Natural killer cell (primary cell): Measurements from ENCODE around the gene NKAPD1. TPM values are rescaled to one million over a fixed set of nuclear protein-coding genes. Genes with fewer than 3 reads are reported as not detected.

Experiments
- ATAC-seq, 3 donors: fragments of 150-1000 bp in 2 of 3; fragments of 200-7000 bp in 1 of 3; cut with Tn5 transposase; 1 replicate in 1 of 3; 2 replicates in 2 of 3; pipeline ENCODE4 v1.10.0; 2021; ENCODE audit warnings: mild to moderate bottlenecking in 2 of 3, moderate library complexity in 2 of 3
- DNase-seq, 2 donors: peaks; one replicate each; pipeline versions ENCODE4 v3.0.0 to v3.0.0-alpha.2; 2013 to 2021; ENCODE audit warnings: mixed read lengths in 1 of 2
- H3K27ac ChIP-seq: one replicate; pipeline ENCODE4 v1.5.1; 2013; ENCODE audit warnings: mild to moderate bottlenecking, low read length
- H3K27me3 ChIP-seq: one replicate; pipeline ENCODE4 v1.6.1; 2013; ENCODE audit warnings: low read length; ENCODE audit not compliant: control insufficient read depth, insufficient read depth
- H3K36me3 ChIP-seq: one replicate; pipeline ENCODE4 v1.6.1; 2013; ENCODE audit warnings: low read length; ENCODE audit not compliant: control insufficient read depth, insufficient read depth
- H3K4me1 ChIP-seq: one replicate; pipeline ENCODE4 v1.6.1; 2013; ENCODE audit warnings: low read length; ENCODE audit not compliant: control insufficient read depth, insufficient read depth
- H3K4me3 ChIP-seq: one replicate; pipeline ENCODE4 v1.5.1; 2013; ENCODE audit warnings: low read length
- H3K9me3 ChIP-seq: one replicate; pipeline ENCODE4 v1.6.1; 2013; ENCODE audit warnings: low read length; ENCODE audit not compliant: control insufficient read depth, insufficient read depth
- H3K27ac Mint-ChIP-seq, 2 donors: one replicate each; pipeline ENCODE4 v1.8.0; 2022; ENCODE audit warnings: mild to moderate bottlenecking in 2 of 2, mixed read lengths in 2 of 2, moderate library complexity in 1 of 2
- H3K27me3 Mint-ChIP-seq, 2 donors: one replicate each; pipeline ENCODE4 v1.8.0; 2022; ENCODE audit warnings: low read depth in 2 of 2, mixed read lengths in 2 of 2
- H3K36me3 Mint-ChIP-seq: one replicate; pipeline ENCODE4 v1.8.0; 2022; ENCODE audit warnings: mixed read lengths
- H3K4me1 Mint-ChIP-seq, 2 donors: one replicate each; pipeline ENCODE4 v1.8.0; 2022; ENCODE audit warnings: mixed read lengths in 2 of 2
- H3K4me3 Mint-ChIP-seq: one replicate; pipeline ENCODE4 v1.8.0; 2022; ENCODE audit warnings: mild to moderate bottlenecking, moderate library complexity, mixed read lengths
- H3K9me3 Mint-ChIP-seq, 2 donors: one replicate each; pipeline ENCODE4 v1.8.0; 2022; ENCODE audit warnings: mixed read lengths in 2 of 2
- WGBS: methylation state at CpG from one replicate; pipeline ENCODE4 v1.1.7; 2013; ENCODE audit warnings: missing lambda C conversion rate; ENCODE audit not compliant: insufficient coverage; 5-methylcytosine and 5-hydroxymethylcytosine counted together
- intact Hi-C: fragments of 100-400 bp; cut with micrococcal nuclease; formaldehyde crosslinking; loops from one replicate; pipeline ENCODE4 v1.14.2; 2022
- total RNA-seq, 4 donors: library from RNA; stranded (reverse); fragments of 120-200 nt in 1 of 4; gene quantifications; one replicate each; pipeline versions ENCODE4 v1.2.3 to v1.2.4, GENCODE V29; 2013 to 2022
- TF ChIP-seq, protein P1 (sequence below): fragments of 200-600 bp; IDR thresholded peaks from one replicate; pipeline ENCODE4 v1.8.0; 2022; ENCODE audit warnings: antibody characterized with exemption

Gene NKAPD1
- total RNA-seq, 3 donors from 2014 or later (not counting 1 experiment from before 2014, with no cell fraction given) = 12.6 to 14.9 (median 13.3) TPM

DNA sequence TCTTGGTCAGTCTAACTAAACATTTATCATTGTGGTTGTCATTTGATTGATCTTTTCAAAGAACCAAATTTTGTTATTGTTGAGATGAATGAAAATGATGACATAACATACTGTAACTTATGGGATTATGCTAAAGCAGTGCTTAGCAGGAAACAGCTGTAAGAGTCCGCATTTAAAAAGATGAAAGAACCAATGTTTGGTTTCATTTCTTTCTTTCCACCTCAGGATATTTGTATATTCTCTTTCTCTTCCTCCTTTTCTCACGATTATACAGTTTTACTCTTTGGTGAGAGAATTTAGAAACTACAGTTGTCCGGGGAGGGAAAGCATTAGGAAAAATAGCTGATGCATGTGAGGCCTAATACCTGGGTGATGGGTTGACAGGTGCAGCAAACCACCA, 23.4 kb upstream of the NKAPD1 start:
- intact Hi-C loops = no loop called here

DNA sequence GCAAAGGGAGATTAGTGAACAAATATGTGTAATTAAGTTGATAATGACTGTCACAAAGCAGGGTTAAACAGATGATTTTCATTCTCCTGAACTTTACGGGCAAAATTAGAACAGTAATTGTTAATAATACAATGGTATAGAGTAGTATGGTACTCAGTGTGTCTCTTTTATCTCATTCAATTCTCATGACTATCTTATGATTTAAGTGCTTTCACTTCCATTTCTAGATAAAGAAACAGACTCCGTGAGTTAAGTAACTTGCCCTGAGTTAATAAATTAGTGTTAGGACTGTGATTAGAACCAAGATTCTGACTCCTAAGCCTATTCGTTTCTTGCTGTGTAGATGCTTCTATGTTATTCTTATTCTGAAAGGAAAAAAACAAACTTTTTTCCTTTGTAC, 22.3 kb upstream of the NKAPD1 start:
- Mint-ChIP-seq H3K27ac (no peak overlapping the region), H3K27me3 (no peaks in the 10 kb centered on the region), H3K4me3 (no peak overlapping the region), H3K9me3 (no peaks in the 10 kb centered on the region), H3K36me3 (peaks cover 10% of the 10 kb centered on the region), H3K4me1 (peaks cover 0 to 5% of the 10 kb centered on the region in 2 donors)
- ATAC-seq (no peak), DNase-seq (no peak)
- Histone ChIP-seq H3K27me3 (no peaks in the 10 kb centered on the region), H3K9me3 (no peaks in the 10 kb centered on the region), H3K4me3 (no peak overlapping the region), H3K4me1 (no peaks in the 10 kb centered on the region), H3K36me3 (peaks cover 39% of the 10 kb centered on the region), H3K27ac (no peak overlapping the region)
- intact Hi-C loops = no loop called here
- TF ChIP-seq, protein P1, sequence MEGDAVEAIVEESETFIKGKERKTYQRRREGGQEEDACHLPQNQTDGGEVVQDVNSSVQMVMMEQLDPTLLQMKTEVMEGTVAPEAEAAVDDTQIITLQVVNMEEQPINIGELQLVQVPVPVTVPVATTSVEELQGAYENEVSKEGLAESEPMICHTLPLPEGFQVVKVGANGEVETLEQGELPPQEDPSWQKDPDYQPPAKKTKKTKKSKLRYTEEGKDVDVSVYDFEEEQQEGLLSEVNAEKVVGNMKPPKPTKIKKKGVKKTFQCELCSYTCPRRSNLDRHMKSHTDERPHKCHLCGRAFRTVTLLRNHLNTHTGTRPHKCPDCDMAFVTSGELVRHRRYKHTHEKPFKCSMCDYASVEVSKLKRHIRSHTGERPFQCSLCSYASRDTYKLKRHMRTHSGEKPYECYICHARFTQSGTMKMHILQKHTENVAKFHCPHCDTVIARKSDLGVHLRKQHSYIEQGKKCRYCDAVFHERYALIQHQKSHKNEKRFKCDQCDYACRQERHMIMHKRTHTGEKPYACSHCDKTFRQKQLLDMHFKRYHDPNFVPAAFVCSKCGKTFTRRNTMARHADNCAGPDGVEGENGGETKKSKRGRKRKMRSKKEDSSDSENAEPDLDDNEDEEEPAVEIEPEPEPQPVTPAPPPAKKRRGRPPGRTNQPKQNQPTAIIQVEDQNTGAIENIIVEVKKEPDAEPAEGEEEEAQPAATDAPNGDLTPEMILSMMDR = no peak
- 92% methylated on average over 2 of the region's 3 CpGs for WGBS

More for the DNA sequence above, 23.4 kb upstream of the NKAPD1 start:
- no peaks in the 10 kb centered on the region for H3K4me1 ChIP-seq
- TF ChIP-seq, protein P1 = no peak
- peaks cover 43% of the 10 kb centered on the region for H3K36me3 ChIP-seq
- no peaks in the 10 kb centered on the region for H3K9me3 ChIP-seq
- Mint-ChIP-seq H3K9me3 (no peaks in the 10 kb centered on the region), H3K27me3 (no peaks in the 10 kb centered on the region), H3K27ac (no peak overlapping the region), H3K4me1 (peaks cover 0 to 5% of the 10 kb centered on the region in 2 donors), H3K4me3 (no peak overlapping the region), H3K36me3 (peaks cover 10% of the 10 kb centered on the region)
- ATAC-seq (no peak), DNase-seq (no peak)
- no peaks in the 10 kb centered on the region for H3K27me3 ChIP-seq
- WGBS = 100% methylated on average over 1 of the region's 3 CpGs
- H3K4me3 ChIP-seq = no peak overlapping the region
- no peak overlapping the region for H3K27ac ChIP-seq

GRCh38 chr11:112057170-112057569, 16.9 kb upstream of the NKAPD1 start:
- H3K4me3 Mint-ChIP-seq = no peak overlapping the region
- H3K36me3 Mint-ChIP-seq = peaks cover under 1% of the 10 kb centered on the region
- Histone ChIP-seq H3K4me3 (no peak overlapping the region), H3K9me3 (no peaks in the 10 kb centered on the region), H3K4me1 (no peaks in the 10 kb centered on the region), H3K27ac (no peak overlapping the region), H3K36me3 (peaks cover 27% of the 10 kb centered on the region), H3K27me3 (no peaks in the 10 kb centered on the region)
- WGBS = 71% methylated on average over 4 of the region's 4 CpGs
- no peaks in the 10 kb centered on the region for H3K4me1 Mint-ChIP-seq
- H3K9me3 Mint-ChIP-seq = no peaks in the 10 kb centered on the region
- TF ChIP-seq, protein P1 = no peak
- intact Hi-C loops = no loop called here
- no peak for ATAC-seq
- H3K27ac Mint-ChIP-seq = no peak overlapping the region
- no peak for DNase-seq
- H3K27me3 Mint-ChIP-seq = no peaks in the 10 kb centered on the region

- H3K9me3 Mint-ChIP-seq = no peaks in the 10 kb centered on the region
- no peaks in the 10 kb centered on the region for H3K36me3 Mint-ChIP-seq
These were observed 16.0 kb upstream of the NKAPD1 start for GRCh38 chr11:112058103-112058502.

More at GRCh38 chr11:112058103-112058502, 16.0 kb upstream of the NKAPD1 start:
- WGBS = 87% methylated on average over 1 of the region's 1 CpG
- Mint-ChIP-seq H3K4me1 (no peaks in the 10 kb centered on the region), H3K27ac (no peak overlapping the region), H3K4me3 (no peak overlapping the region), H3K27me3 (no peaks in the 10 kb centered on the region)
- peaks cover 29% of the 10 kb centered on the region for H3K36me3 ChIP-seq
- H3K9me3 ChIP-seq = no peaks in the 10 kb centered on the region
- no peak overlapping the region for H3K4me3 ChIP-seq
- no peaks in the 10 kb centered on the region for H3K4me1 ChIP-seq
- no peaks in the 10 kb centered on the region for H3K27me3 ChIP-seq
- intact Hi-C loops = no loop called here
- no peak for ATAC-seq
- no peak for DNase-seq
- no peak overlapping the region for H3K27ac ChIP-seq
- TF ChIP-seq, protein P1 = no peak
